Fibroblast of lung (primary cell): ENCODE results near the gene MIEN1. TPM values are rescaled to one million over a fixed set of nuclear protein-coding genes. Genes with fewer than 3 reads are reported as not detected.
"Not testable (repeated sequence)": the region's sequence is repeated elsewhere in the genome, so short reads cannot be mapped to it uniquely, and the experiment has no call there.

ENCODE experiments used
- DNase-seq, 2 donors: peaks; one replicate each; pipeline versions ENCODE4 v3.0.0 to v3.0.0-alpha.2; 2010; ENCODE audit warnings: low read depth in 2 of 2
- H2AFZ ChIP-seq: 2 replicates; pipeline ENCODE4 v1.5.1; 2012; ENCODE audit warnings: low read length, control low read depth, inconsistent platforms
- H3K27ac ChIP-seq: 2 replicates; pipeline ENCODE4 v1.5.1; 2011; ENCODE audit warnings: low read length, control low read depth; ENCODE audit not compliant: insufficient read depth
- H3K27me3 ChIP-seq: 2 replicates; pipeline ENCODE4 v1.5.1; 2011; ENCODE audit warnings: mild to moderate bottlenecking, low read length; ENCODE audit not compliant: control insufficient read depth, insufficient read depth
- H3K36me3 ChIP-seq: 2 replicates; pipeline ENCODE4 v1.5.1; 2011; ENCODE audit warnings: low read length; ENCODE audit not compliant: control insufficient read depth, insufficient read depth
- H3K4me1 ChIP-seq: 2 replicates; pipeline ENCODE4 v1.5.1; 2011; ENCODE audit warnings: low read length; ENCODE audit not compliant: control insufficient read depth, insufficient read depth; ENCODE audit errors: extremely low read depth
- H3K4me2 ChIP-seq: 2 replicates; pipeline ENCODE4 v1.5.1; 2011; ENCODE audit warnings: low read length, control low read depth; ENCODE audit not compliant: insufficient read depth; ENCODE audit errors: extremely low read depth
- H3K4me3 ChIP-seq, 4 experiments: fragments of 200-600 bp in 1 of 4; sonication (generic) in 1 of 4; replicated peaks in 1 of 4; 2 replicates each; pipeline ENCODE4 v1.5.1; 2011 to 2016; ENCODE audit warnings: low read length in 4 of 4, low read depth in 3 of 4, mild to moderate bottlenecking in 3 of 4, control low read depth in 2 of 4, inconsistent platforms in 1 of 4, mixed read lengths in 1 of 4; ENCODE audit not compliant: insufficient read depth in 1 of 4; ENCODE audit errors: control extremely low read depth in 1 of 4
- H3K79me2 ChIP-seq: 2 replicates; pipeline ENCODE4 v1.5.1; 2012; ENCODE audit warnings: mild to moderate bottlenecking, low read length, inconsistent platforms; ENCODE audit not compliant: control insufficient read depth, insufficient read depth
- H3K9ac ChIP-seq: 2 replicates; pipeline ENCODE4 v1.5.1; 2011; ENCODE audit warnings: mild to moderate bottlenecking, low read length, control low read depth; ENCODE audit not compliant: insufficient read depth
- H3K9me3 ChIP-seq: 2 replicates; pipeline ENCODE4 v1.5.1; 2012; ENCODE audit warnings: low read depth, low read length; ENCODE audit not compliant: control insufficient read depth, insufficient read depth
- H4K20me1 ChIP-seq: 2 replicates; pipeline ENCODE4 v1.5.1; 2011; ENCODE audit warnings: low read length; ENCODE audit not compliant: control insufficient read depth, insufficient read depth; ENCODE audit errors: extremely low read depth
- CTCF ChIP-seq, 2 donors: IDR thresholded peaks in 1 of 2; conservative IDR thresholded peaks in 1 of 2; 1 replicate in 1 of 2; 2 replicates in 1 of 2; pipeline ENCODE4 v1.5.1; 2011 to 2012; ENCODE audit warnings: low read length in 2 of 2, control low read depth in 1 of 2, inconsistent platforms in 1 of 2, low read depth in 1 of 2, mild to moderate bottlenecking in 1 of 2
- EZH2 ChIP-seq: IDR thresholded peaks from 2 replicates; pipeline ENCODE4 v1.5.1; 2012; ENCODE audit warnings: low read length, control low read depth, mild to moderate bottlenecking; ENCODE audit errors: missing control alignments
- polyA plus RNA-seq, 2 donors: library from polyadenylated mRNA; depleted of rRNA in 1 of 2; stranded (reverse) in 1 of 2; unstranded in 1 of 2; fragments of >200 nt; gene quantifications; 2 replicates each; pipeline ENCODE4 v1.2.1, GENCODE V29; 2011 to 2012; ENCODE audit warnings: missing spikeins in 1 of 2
- total RNA-seq: library from RNA; depleted of rRNA; stranded (reverse); fragments of >200 nt; gene quantifications from 2 replicates; pipeline ENCODE4 v1.2.1, GENCODE V29; 2014

MIEN1 gene
- total and polyA plus RNA-seq, 2 donors (not counting 1 experiment from before 2014, with no cell fraction given) = 25.6 to 58.0 TPM

GRCh38 chr17:39726617-39727016 is 3.7 kb downstream of the MIEN1 start:
- Histone ChIP-seq H3K27ac (no peak overlapping the region), H3K4me2 (no peak overlapping the region), H3K4me3 (no peak overlapping the region), H3K79me2 (no peaks in the 10 kb centered on the region), H3K27me3 (no peaks in the 10 kb centered on the region), H4K20me1 (no peaks in the 10 kb centered on the region), H3K36me3 (peaks cover 20% of the 10 kb centered on the region), H2AFZ (no peak overlapping the region), H3K9me3 (no peaks in the 10 kb centered on the region), H3K9ac (no peak overlapping the region), H3K4me1 (no peaks in the 10 kb centered on the region)
- DNase-seq = no peak
- TF ChIP-seq CTCF (conservative IDR thresholded peaks at IDR 0.05 in 1 of 2, IDR thresholded peaks at IDR 0.05 in 1 of 2; ENCODE audit: low read depth in 1 of 2, low read length in 2 of 2) (no peak), EZH2 (no peak)

DNA sequence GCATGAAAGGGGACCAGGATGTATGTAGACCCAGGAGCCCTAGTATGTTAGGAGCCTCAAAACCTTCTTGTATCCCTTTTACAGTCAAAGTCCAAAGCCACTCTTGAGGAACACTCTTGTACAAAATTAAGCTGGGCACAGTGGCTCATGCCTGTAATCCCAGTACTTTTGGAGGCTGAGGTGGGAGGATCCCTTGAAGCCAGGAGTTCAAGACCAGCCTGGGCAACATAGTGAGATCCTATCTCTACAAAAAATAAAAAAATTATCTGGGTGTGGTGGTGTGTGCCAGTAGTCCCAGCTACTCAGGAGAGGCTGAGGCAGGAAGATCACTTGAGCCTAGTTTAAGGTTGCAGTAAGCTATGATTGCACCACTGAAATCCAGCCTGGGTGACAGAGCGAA is 4.4 kb downstream of the MIEN1 start:
- peaks cover 20% of the 10 kb centered on the region for H3K36me3 ChIP-seq
- H4K20me1 ChIP-seq, H3K9ac ChIP-seq, H2AFZ ChIP-seq, H3K9me3 ChIP-seq, H3K27ac ChIP-seq, H3K79me2 ChIP-seq, H3K27me3 ChIP-seq, H3K4me2 ChIP-seq, H3K4me3 ChIP-seq, DNase-seq, H3K4me1 ChIP-seq: not testable (repeated sequence)

DNA sequence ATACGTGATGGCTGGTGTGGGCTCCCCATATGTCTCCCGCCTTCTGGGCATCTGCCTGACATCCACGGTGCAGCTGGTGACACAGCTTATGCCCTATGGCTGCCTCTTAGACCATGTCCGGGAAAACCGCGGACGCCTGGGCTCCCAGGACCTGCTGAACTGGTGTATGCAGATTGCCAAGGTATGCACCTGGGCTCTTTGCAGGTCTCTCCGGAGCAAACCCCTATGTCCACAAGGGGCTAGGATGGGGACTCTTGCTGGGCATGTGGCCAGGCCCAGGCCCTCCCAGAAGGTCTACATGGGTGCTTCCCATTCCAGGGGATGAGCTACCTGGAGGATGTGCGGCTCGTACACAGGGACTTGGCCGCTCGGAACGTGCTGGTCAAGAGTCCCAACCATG is 5.6 kb downstream of the MIEN1 start:
- Histone ChIP-seq H2AFZ (no peak overlapping the region), H3K9me3 (no peaks in the 10 kb centered on the region), H3K27ac (no peak overlapping the region), H3K4me1 (no peaks in the 10 kb centered on the region), H3K9ac (no peak overlapping the region), H3K27me3 (no peaks in the 10 kb centered on the region), H4K20me1 (no peaks in the 10 kb centered on the region), H3K79me2 (no peaks in the 10 kb centered on the region), H3K4me3 (no peak overlapping the region), H3K4me2 (no peak overlapping the region), H3K36me3 (peaks cover 20% of the 10 kb centered on the region)
- no peak for TF ChIP-seq EZH2
- no peak for TF ChIP-seq CTCF (conservative IDR thresholded peaks at IDR 0.05 in 1 of 2, IDR thresholded peaks at IDR 0.05 in 1 of 2; ENCODE audit: low read depth in 1 of 2, low read length in 2 of 2)
- no peak for DNase-seq
